Measurements from ENCODE around the gene OTUB2. TPM values are rescaled to one million over a fixed set of nuclear protein-coding genes. Genes with fewer than 3 reads are reported as not detected.

Gene OTUB2
- total RNA-seq, 1 experiment from 2014 or later, result 0.55 TPM

DNA sequence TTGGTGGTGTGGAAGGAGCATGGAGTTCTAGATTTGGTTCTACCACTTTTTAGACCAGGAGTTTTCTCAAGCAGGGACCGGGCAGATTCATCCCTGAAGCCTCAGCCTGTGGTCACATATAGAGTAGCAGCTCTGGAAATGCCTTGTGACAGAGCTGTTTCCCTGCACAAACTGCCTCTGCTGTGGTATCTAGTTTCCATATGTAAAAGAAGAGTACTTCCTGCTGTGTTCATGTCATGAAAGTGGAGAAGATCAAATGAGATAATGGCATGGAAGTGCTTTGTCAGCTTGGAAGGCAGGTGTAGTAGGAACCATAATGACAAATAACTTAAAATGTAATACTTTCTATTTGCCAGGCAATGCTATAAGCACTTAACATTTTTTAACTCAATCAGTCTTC, 26.1 kb downstream of the OTUB2 start:
- POLR2A ChIA-PET (ENCODE audit: unreplicated experiment), result no interaction called here
- H3K36me3 ChIP-seq (ENCODE audit: low read depth), result no peaks in the 10 kb centered on the region

DNA sequence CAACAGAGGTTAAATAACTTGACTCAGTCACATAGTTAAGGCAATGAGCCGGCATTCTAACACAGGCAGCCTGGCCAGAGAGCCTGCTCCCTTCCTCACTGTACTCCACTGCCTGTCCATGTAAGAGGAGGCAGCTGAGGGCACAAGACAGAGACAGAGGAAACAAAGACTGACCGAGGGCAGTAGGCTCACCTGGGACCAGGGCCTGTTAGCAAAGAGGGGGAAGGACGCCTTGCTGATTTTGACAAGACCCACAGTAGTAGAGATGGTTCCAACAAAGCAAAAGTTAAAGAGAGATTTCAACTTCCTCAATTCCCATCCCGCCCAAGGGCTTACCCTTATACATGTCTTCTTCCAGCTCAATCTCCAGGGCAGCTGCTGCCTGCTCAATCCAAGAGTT, 26.5 kb downstream of the OTUB2 start:
- Histone ChIP-seq H3K27me3 (ENCODE audit: insufficient read depth, low read depth) (no peaks in the 10 kb centered on the region), H3F3A (ENCODE audit: insufficient read depth, low read depth) (no peaks in the 10 kb centered on the region), H3K4me3 (no peak overlapping the region), H3K4me1 (replicated peaks; ENCODE audit: insufficient read depth) (no peaks in the 10 kb centered on the region), H4K20me1 (ENCODE audit: insufficient read depth) (no peaks in the 10 kb centered on the region), H3K9me3 (ENCODE audit: insufficient read depth, low read depth) (no peaks in the 10 kb centered on the region), H3K27ac (no peak overlapping the region), H3K79me2 (ENCODE audit: low read depth) (no peaks in the 10 kb centered on the region), H3K36me3 (ENCODE audit: low read depth) (no peaks in the 10 kb centered on the region), H2AFZ (no peak overlapping the region), H3K9me2 (ENCODE audit: insufficient read depth) (no peaks in the 10 kb centered on the region), H3K4me2 (no peak overlapping the region)
- TF ChIP-seq CTCF (conservative IDR thresholded peaks at IDR 0.05) (no peak), EZH2 (IDR thresholded peaks at IDR 0.05; ENCODE audit: low read depth) (no peak)
- CTCF ChIA-PET, result no interaction called here
- no TSS peak for BruUV-seq (replicated peaks)
- DNase-seq, result no peak
- intact Hi-C loops (cut with micrococcal nuclease; ENCODE audit: unreplicated experiment), result loop anchor here (5.0 kb wide), 1 partner anchor 85 kb away; no protein-coding TSS in a partner anchor
- POLR2A ChIA-PET (ENCODE audit: unreplicated experiment), result no interaction called here

More for the DNA sequence above, 26.1 kb downstream of the OTUB2 start:
- no TSS peak for BruUV-seq (replicated peaks)
- Histone ChIP-seq H3K9me3 (ENCODE audit: insufficient read depth, low read depth) (no peaks in the 10 kb centered on the region), H3F3A (ENCODE audit: insufficient read depth, low read depth) (no peaks in the 10 kb centered on the region), H3K4me3 (no peak overlapping the region), H3K27ac (no peak overlapping the region), H3K79me2 (ENCODE audit: low read depth) (no peaks in the 10 kb centered on the region), H4K20me1 (ENCODE audit: insufficient read depth) (no peaks in the 10 kb centered on the region), H3K4me2 (no peak overlapping the region), H3K9me2 (ENCODE audit: insufficient read depth) (no peaks in the 10 kb centered on the region), H3K27me3 (ENCODE audit: insufficient read depth, low read depth) (no peaks in the 10 kb centered on the region), H3K4me1 (replicated peaks; ENCODE audit: insufficient read depth) (no peaks in the 10 kb centered on the region), H2AFZ (no peak overlapping the region)
- no peak for DNase-seq
- TF ChIP-seq CTCF (conservative IDR thresholded peaks at IDR 0.05) (no peak), EZH2 (IDR thresholded peaks at IDR 0.05; ENCODE audit: low read depth) (no peak)
- intact Hi-C loops (cut with micrococcal nuclease; ENCODE audit: unreplicated experiment), result loop anchor here (5.0 kb wide), 1 partner anchor 85 kb away; no protein-coding TSS in a partner anchor
- CTCF ChIA-PET, result no interaction called here

- no peaks in the 10 kb centered on the region for H3K27me3 ChIP-seq (ENCODE audit: insufficient read depth, low read depth)
- BruUV-seq (replicated peaks), result no TSS peak
- H3K36me3 ChIP-seq (ENCODE audit: low read depth), result no peaks in the 10 kb centered on the region
- H2AFZ ChIP-seq, result no peak overlapping the region
- CTCF ChIA-PET, result no interaction called here
- no peaks in the 10 kb centered on the region for H4K20me1 ChIP-seq (ENCODE audit: insufficient read depth)
- H3K4me1 ChIP-seq (replicated peaks; ENCODE audit: insufficient read depth), result no peaks in the 10 kb centered on the region
- POLR2A ChIA-PET (ENCODE audit: unreplicated experiment), result no interaction called here
- H3F3A ChIP-seq (ENCODE audit: insufficient read depth, low read depth), result no peaks in the 10 kb centered on the region
- intact Hi-C loops (cut with micrococcal nuclease; ENCODE audit: unreplicated experiment), result loop anchor here (5.0 kb wide), 1 partner anchor 83 kb away; no protein-coding TSS in a partner anchor
- no peaks in the 10 kb centered on the region for H3K79me2 ChIP-seq (ENCODE audit: low read depth)
- DNase-seq, result no peak
- no peak overlapping the region for H3K27ac ChIP-seq
- no peaks in the 10 kb centered on the region for H3K9me2 ChIP-seq (ENCODE audit: insufficient read depth)
- no peak for TF ChIP-seq EZH2 (IDR thresholded peaks at IDR 0.05; ENCODE audit: low read depth)
- no peak overlapping the region for H3K4me2 ChIP-seq
- H3K4me3 ChIP-seq, result no peak overlapping the region
- H3K9me3 ChIP-seq (ENCODE audit: insufficient read depth, low read depth), result no peaks in the 10 kb centered on the region
These were observed 28.3 kb downstream of the OTUB2 start for GRCh38 chr14:94054401-94054800.

GRCh38 chr14:94054936-94055335, 28.8 kb downstream of the OTUB2 start:
- intact Hi-C loops (cut with micrococcal nuclease; ENCODE audit: unreplicated experiment), result loop anchor here (5.0 kb wide), 1 partner anchor 82 kb away; no protein-coding TSS in a partner anchor
- H2AFZ ChIP-seq, result no peak overlapping the region
- BruUV-seq (replicated peaks), result no TSS peak
- no peak for TF ChIP-seq EZH2 (IDR thresholded peaks at IDR 0.05; ENCODE audit: low read depth)
- no peak for TF ChIP-seq CTCF (conservative IDR thresholded peaks at IDR 0.05)
- no peaks in the 10 kb centered on the region for H3K9me3 ChIP-seq (ENCODE audit: insufficient read depth, low read depth)
- CTCF ChIA-PET, result no interaction called here
- H3K27me3 ChIP-seq (ENCODE audit: insufficient read depth, low read depth), result no peaks in the 10 kb centered on the region
- H3K79me2 ChIP-seq (ENCODE audit: low read depth), result no peaks in the 10 kb centered on the region
- H3F3A ChIP-seq (ENCODE audit: insufficient read depth, low read depth), result no peaks in the 10 kb centered on the region
- H3K4me3 ChIP-seq, result no peak overlapping the region
- DNase-seq, result no peak
- no peaks in the 10 kb centered on the region for H3K9me2 ChIP-seq (ENCODE audit: insufficient read depth)
- no peaks in the 10 kb centered on the region for H3K4me1 ChIP-seq (replicated peaks; ENCODE audit: insufficient read depth)
- no peak overlapping the region for H3K27ac ChIP-seq
- POLR2A ChIA-PET (ENCODE audit: unreplicated experiment), result no interaction called here
- no peak overlapping the region for H3K4me2 ChIP-seq
- H3K36me3 ChIP-seq (ENCODE audit: low read depth), result no peaks in the 10 kb centered on the region
- H4K20me1 ChIP-seq (ENCODE audit: insufficient read depth), result no peaks in the 10 kb centered on the region
